Activated CD8-positive, alpha-beta memory T cell treated with anti-CD3 and anti-CD28 coated beads, Interleukin-2, amount 50 U/mL, for 4 hours (primary cell): ENCODE measurements around the gene TFB1M.
"Not testable (repeated sequence)": the region's sequence is repeated elsewhere in the genome, so short reads cannot be mapped to it uniquely, and the experiment has no call there.

Source experiments
- DNase-seq: peaks from one replicate; pipeline ENCODE4 v3.0.0-alpha.2; 2020

TFB1M gene

GRCh38 chr6:155329460-155330132, 15.3 kb upstream of the TFB1M start:
- no peak for DNase-seq

DNA sequence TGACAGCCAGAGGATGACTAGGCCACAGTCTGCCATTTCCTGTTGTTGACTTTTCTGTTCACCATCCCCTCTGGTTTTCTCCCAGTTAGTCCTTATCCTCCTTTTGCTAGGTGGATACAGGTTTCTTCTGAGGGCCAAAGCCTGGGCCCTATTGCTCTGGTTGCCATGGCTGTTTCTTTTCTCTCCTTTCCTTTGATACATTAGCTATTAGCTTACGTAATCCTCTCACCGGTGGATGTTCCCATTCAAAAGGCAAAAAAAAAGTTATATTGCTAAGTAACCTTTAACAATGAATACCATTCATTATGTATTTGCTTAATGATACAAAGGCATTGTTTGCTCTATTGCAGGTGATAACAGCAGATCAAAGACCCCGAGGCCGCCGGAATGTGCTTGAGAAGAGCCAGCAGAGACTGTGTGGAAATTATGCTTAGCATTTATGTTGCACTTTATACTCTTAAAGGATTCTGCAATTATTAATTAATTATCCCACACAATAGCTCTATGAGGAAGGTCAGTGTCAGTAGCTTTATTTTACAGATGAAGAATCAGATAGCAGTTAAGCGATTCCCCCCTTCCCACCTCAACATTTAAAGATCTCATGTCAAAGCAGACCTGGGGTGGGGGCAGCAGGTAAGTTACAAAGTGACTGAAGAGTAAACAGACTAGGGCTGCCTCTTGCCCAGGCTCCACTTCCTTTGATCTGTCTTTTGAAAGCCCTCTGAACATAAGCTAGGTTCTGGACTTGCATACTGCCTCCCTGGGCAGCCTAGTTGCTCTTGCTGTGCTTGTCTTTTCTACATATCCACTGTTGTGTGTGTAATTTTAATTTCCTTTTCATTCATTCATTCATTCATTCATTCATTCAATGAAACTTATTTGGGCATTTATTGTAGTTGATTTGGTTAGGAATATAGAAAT, 14.5 kb upstream of the TFB1M start:
- no peak for DNase-seq

DNA sequence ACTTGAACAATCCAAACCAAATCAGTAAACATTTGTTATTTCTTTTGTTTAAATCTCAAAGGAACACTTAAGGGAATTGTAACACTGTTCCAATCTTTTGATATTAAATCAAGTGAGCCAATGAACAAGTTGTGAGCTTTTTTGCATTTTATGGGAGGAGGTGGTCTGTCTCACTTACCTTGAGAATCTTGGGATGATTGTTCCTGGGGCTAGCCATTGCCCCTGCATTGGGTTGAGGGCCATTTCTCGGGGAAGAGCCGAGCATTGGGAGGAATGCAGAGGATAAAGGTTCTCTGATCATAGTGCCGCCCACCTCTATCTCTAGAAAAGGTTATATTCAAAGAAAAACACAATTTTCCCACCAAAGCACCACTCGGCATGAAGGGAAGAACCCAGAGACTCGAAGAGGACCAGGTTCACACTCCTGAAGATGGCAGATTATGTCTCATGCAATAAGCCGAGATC, 13.8 kb upstream of the TFB1M start:
- no peak for DNase-seq

GRCh38 chr6:155327326-155328073, 13.2 kb upstream of the TFB1M start:
- peak; percentile 66 for DNase-seq

- no peak for DNase-seq
Observed at GRCh38 chr6:155325700-155326516, 11.6 kb upstream of the TFB1M start.

DNA sequence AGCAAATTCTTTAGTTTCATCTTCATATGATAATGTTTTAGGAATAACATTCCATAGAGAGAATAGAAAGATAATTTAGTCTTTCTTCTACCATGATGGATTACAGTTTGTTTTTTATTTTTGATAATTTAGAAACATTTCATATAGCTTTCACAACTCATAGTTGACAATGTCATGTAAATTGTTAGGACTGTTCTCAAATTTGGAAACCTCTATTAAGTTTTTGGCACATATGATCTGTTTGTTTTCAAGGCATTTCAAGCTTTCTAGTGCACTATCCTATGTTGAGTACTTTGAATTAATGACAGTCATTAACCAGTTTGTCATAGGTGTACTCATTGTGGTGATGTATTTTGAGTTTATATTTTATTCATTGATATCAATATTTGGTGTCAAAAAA, 10.7 kb upstream of the TFB1M start:
- DNase-seq, result no peak

DNA sequence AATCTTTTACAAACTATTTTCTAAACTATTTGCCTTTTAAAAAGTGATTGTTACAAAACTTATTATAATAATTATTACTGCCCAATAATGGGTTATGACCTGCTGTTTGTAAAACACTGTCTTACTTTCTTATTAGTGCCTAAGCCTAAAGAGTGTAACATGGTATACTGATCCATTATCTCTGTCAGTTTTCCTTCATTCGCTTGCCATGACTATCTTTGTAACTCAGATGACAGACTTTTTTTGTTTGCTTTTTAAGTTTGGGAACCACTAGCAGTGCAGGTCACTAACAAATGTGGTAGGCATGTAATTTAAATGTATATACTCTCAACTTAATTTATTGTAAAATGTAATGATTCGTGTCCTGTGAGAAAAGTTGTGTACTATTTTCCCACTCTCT, 9.9 kb upstream of the TFB1M start:
- DNase-seq, result no peak

GRCh38 chr6:155319902-155320301, 5.6 kb upstream of the TFB1M start:
- DNase-seq, result no peak

DNA sequence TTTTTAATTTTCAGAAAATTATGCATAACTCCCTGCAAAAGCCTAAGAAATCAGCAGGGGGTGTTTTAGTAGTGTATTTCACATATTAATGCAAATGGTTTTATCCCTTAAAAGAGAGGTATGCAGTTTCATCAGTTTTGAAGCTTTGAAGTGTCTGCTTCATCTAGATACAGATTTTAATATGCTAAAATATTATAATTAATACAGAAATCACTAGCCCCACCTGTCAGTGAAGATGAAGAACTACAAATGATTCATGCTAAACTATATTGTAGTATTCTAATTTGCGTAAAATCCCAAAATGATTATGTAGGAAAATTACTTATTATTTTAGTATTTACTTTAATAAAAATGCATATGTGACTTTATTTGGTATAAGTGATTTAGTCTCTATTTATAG, 2.9 kb upstream of the TFB1M start:
- no peak for DNase-seq

GRCh38 chr6:155316419-155316818, 2.1 kb upstream of the TFB1M start:
- DNase-seq, result no peak

- DNase-seq, result no peak
Observed at GRCh38 chr6:155315516-155315871, 1.2 kb upstream of the TFB1M start.

DNA sequence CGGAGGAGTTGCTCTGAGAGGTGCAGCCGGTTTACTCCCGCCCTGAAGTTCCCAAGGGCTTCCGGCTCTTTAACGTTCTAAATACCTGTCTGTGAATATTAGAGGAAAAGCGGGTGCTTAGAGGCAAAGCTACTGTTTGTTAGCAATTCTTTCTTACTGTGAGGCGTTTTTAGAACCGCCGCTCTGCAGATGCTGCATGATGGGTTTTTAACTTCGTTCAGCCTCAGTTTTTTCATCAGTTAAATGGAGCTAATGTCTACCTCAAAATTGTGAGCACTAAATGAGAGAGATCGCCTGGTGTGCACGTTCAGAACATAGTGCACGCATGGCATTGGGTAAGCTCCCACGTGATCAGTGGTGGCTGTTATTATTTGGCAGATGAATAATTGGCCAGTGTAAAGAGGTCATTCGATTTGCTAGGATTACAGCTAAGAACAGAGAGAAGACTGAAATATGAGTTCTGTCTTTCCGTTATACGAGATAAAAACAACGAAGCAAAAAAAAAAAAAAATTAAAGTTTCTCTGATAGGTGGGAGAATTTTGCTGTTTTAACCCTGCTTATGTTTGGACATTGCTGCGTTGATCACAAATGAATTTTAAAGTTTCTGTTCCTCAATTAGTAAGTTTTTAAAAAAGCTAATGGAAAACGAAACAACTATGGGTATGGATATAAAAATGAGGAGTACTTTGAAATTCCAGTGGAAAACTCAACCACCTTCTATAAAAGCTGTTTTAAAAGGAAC, 660 bp upstream of the TFB1M start:
- DNase-seq, result peak; percentile 37

- DNase-seq, result no peak
Observed at GRCh38 chr6:155313602-155314091, 637 bp downstream of the TFB1M start.

GRCh38 chr6:155312950-155313349, 1.3 kb downstream of the TFB1M start:
- not testable (repeated sequence) for DNase-seq

DNA sequence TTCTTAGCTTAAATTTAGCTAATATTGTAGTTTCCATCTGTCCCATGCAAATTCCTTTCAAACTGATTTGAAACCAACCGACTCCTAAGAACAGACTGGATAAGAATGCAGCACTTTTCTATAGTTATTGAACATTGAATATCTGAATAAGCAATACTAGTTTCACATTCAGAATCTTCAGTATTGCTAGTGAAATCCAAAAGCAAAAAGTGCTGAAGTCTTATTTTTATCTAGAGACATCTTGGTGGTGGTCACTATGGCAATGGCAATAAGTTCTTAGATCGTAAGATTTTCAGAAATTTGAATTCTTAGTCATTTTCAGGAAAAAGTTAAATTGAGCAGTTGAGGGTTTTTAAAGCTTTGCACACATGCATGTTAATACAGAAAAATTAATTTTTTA, 2.7 kb downstream of the TFB1M start:
- DNase-seq, result no peak

DNA sequence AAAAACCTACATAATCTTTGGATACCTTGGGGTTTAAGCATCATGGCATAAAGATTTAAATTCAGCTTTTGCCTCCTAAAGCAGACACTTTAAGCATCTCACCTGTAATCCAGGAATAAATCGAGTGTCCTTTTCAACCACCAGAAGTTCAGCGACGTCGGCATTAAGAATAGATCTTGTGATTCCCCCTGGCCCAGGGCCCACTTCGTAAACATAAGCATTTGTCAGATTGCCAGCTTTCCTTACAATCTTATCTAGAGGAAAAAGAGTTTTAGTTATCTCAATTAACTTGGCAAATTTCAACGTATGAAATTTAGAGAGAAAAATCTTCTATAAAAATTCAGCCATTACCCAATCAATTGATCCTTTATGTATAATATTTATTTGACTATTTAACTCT, 3.2 kb downstream of the TFB1M start:
- no peak for DNase-seq

DNA sequence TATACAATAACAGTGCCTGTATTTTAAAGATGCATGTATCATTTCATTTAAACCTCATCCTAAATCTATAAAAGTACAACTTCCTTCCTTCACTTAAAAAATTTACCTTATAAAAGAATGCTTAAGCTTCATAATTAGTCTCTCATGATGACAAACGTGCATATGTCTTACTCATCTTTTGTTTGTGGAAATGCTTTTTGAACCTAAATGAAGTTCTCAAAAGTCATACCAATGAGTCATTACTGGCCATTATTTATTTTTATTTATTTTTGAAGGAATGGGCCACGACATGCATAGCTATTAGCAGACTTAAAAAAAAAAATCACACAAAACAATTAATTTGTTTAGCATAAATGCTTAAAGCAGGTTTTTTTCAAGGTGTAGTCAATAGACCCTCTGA, 3.7 kb downstream of the TFB1M start:
- no peak for DNase-seq

GRCh38 chr6:155309150-155309549, 5.1 kb downstream of the TFB1M start:
- no peak for DNase-seq

GRCh38 chr6:155306958-155307357, 7.3 kb downstream of the TFB1M start:
- no peak for DNase-seq

DNA sequence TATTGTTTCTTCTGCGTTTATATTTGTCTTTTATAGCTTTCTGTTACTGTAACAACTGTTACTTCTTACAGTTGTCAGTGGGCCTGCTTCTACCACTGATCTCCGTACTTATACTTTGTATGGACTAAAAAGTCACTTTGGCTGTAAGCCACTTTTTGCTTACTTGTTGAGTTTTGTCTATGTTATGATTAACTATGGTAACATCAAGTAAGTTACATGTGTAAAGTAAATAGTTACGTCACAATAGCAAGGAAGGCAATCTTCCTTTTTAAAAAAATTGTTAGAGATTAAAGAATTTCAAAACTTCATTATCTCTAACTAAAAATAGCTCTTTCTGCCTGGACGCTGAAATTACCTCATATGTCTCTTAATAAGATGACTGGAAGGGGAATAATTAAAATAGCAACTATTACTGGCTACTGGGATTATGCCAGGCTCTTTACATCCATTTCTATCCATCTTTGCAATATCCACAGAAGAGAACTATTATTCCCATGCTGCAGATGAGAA, 10.9 kb downstream of the TFB1M start:
- no peak for DNase-seq

DNA sequence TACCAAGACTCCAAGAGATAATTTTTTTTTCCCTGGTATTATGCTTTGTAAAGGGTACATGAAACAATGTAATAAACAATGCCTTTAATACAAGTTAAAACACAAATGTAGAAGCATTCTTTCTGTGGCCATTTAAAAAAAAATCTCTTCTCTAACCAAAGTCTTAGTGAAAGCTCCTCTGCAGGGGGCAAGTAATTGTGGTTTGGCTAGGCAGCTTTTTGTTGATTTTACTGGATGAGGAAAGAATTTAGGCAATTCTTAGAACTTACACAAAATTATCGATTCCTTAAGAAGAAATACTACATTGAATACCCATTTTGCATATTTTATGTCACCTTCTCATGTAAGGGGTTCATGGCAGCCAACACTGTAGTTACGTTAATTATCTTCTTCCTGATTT, 12.4 kb downstream of the TFB1M start:
- DNase-seq, result no peak

DNA sequence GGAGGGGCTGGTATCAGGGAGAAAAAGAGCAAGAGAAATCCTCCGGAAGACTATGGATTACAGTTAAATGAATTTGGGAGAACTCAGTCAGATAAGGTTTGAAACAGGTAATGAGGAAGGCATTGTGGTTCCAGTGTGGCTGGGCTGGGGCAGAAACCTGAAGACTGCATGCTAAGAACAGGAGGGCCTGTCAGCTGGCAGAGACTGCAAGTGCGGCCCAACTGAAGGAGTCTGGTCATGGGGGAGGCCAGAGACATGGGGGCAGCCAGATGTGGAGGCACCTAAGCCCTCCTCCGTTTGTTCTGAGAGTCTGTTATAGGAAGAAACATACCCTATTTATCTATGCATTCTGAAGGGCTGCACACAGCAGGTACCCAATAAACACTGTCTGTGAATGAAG, 16.6 kb downstream of the TFB1M start:
- DNase-seq, result no peak
